HG02884 (cell line): ENCODE measurements around the gene SEPTIN10.

Experiments used
- ATAC-seq: cut with Tn5 transposase; IDR thresholded peaks from one replicate; pipeline ENCODE4 v1.9.1; 2021; ENCODE audit warnings: mild to moderate bottlenecking, moderate library complexity; ENCODE audit not compliant: unreplicated experiment

SEPTIN10 gene

GRCh38 chr2:109501461-109501860 is 112.3 kb downstream of the SEPTIN10 start:
- ATAC-seq: no peak

GRCh38 chr2:109500910-109501309 is 112.9 kb downstream of the SEPTIN10 start:
- ATAC-seq: no peak

DNA sequence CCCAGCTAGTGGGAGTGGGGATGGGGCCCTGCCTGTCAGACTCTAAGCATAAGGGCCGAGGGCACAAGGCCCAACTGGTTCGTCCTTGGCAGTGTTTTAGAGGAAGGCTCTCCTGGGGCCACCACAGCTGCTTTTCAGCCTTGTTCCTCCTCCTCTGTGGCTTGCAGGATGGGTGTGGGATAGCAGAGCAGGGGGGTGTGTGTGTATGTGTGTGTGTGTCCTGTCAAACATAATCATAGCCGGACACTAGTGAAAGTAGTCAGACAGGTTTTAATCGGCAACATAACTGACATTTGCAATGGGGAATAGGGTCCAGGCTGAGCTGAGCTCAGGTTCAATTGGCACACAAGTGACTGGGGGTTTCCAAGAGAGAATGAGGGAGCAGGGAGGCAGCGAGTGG is 114.2 kb downstream of the SEPTIN10 start:
- ATAC-seq: no peak

DNA sequence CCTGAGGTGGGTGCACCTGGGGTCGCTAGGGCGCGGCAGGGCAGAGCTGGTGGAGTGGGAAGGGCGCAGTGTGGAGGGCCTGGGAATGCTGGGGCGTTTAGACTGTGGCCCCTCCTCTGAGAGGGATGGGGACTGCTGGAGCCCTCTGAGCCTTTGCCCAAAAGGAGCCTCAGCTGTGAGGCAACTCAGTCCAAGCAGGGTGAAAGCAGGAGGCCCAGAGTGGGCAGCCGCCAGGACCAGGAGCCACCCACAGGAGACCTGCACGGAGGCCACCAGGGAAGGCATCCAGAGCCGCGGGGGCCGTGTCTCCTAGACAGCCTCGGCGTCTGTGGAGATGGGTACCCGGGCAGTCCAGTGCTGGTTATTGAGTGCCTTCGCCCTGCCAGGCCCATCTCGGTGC is 114.9 kb downstream of the SEPTIN10 start:
- ATAC-seq: no peak

GRCh38 chr2:109497911-109498870 is 115.6 kb downstream of the SEPTIN10 start:
- ATAC-seq: no peak

DNA sequence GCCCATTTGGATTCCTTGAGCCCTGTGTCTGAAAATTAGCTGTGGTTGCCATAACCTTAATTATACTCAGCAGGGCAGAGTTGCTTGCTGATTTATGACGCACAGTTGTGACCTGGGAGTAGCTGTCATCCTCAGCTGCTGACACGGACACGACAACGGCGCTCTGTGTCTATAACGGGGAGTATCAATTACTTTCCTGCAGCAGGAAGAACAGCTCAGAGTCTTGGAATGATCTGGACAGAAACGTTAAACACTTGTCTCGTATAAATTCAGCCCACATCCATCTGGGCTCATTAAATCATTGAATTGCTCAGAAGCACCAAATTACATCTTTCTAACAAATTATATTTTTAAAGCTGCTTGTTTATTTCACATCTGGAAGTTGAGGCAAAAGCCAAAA is 116.3 kb downstream of the SEPTIN10 start:
- ATAC-seq: no peak

GRCh38 chr2:109494351-109494750 is 119.4 kb downstream of the SEPTIN10 start:
- ATAC-seq: no peak

DNA sequence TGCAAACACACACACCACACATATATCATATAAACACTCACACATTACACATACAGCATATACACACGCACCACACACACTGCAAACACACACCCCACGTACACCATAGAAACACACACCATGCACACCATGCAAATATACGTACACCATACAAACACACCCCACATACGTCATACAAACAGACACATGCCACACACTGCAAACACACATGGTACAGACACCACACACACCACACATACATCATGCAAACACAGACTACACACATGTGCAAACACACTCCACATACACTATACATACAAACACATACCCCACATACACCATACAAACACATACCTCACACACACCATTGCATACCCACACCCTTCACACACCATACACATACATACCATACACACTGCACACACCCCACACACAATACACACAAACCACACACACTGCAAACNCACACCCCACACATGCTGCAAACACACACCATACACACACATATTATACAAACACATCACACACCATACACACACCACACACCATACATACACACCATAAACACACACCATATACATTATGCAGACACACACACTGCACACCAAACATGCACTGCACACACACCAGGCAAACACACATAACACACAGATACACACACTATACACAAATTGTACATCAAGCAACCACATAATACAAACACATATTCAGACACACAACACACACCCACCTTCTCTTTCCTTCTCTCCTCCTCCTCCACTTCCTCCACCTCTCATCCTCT is 120.4 kb downstream of the SEPTIN10 start:
- ATAC-seq: no peak
